Measurements from ENCODE around the gene JCAD.

The JCAD gene

GRCh38 chr10:30095631-30096422 lies 36.4 kb upstream of the JCAD start:
- no peak for DNase-seq (ENCODE audit: extremely low read depth, low read depth)
- TF ChIP-seq CTCF (IDR thresholded peaks at IDR 0.05; ENCODE audit: low read depth, low read length): no peak

- no peak for DNase-seq (ENCODE audit: extremely low read depth, low read depth)
- no peak for TF ChIP-seq CTCF (IDR thresholded peaks at IDR 0.05; ENCODE audit: low read depth, low read length)
These were observed 35.2 kb upstream of the JCAD start for GRCh38 chr10:30094601-30095000.

GRCh38 chr10:30093303-30093950 lies 34.0 kb upstream of the JCAD start:
- DNase-seq (ENCODE audit: extremely low read depth, low read depth): no peak
- TF ChIP-seq CTCF (IDR thresholded peaks at IDR 0.05; ENCODE audit: low read depth, low read length): no peak

DNA sequence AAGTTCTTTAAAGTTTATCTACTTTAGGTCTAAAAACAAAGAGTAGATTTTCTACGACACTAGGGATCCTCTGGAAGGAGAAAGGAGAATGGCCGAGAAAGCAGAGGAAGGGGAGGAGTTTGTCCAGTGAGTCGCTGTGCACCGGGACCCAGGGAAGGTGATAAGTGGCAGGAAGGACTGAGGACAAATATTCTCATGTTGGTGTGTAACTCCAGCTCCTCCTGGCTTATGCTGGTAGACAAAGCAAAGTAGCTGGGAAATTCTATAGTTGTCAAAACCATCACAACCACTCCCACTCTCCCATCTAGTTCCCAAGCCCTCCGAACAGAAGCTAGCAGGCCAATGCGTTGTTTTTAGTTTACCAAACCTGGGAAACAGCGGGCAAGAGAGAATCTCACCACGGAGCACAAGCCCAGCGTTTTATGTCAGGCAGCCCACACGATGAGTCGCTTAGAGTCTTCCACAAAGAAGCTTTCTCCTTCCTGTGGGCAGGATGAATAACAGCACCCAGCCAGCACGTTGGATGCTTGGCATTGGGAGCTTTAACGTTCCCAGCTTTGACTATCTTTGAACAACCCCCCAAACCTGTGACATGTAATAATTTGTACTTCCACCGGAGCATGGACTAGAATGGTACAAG lies 32.9 kb upstream of the JCAD start:
- no peak for TF ChIP-seq CTCF (IDR thresholded peaks at IDR 0.05; ENCODE audit: low read depth, low read length)
- DNase-seq (ENCODE audit: extremely low read depth, low read depth): no peak

DNA sequence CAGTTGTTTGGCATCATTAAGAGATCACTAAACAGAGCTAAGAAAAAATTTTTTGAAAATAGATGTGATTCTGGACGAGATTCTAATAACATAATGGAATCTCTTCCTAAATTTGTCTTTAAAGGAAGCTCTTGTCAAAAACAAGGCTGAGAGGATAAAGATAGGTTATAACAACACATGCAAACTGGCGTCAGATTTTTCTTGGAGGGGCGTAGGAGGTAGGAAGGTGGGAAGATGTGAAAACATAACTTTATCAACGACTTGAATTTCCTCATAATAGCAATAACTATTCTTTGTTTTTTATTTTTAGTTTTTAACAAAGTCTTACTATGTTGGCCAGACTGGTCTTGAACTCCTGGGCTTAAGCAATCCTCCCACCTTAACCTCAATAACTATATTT lies 31.8 kb upstream of the JCAD start:
- no peak for DNase-seq (ENCODE audit: extremely low read depth, low read depth)
- no peak for TF ChIP-seq CTCF (IDR thresholded peaks at IDR 0.05; ENCODE audit: low read depth, low read length)

DNA sequence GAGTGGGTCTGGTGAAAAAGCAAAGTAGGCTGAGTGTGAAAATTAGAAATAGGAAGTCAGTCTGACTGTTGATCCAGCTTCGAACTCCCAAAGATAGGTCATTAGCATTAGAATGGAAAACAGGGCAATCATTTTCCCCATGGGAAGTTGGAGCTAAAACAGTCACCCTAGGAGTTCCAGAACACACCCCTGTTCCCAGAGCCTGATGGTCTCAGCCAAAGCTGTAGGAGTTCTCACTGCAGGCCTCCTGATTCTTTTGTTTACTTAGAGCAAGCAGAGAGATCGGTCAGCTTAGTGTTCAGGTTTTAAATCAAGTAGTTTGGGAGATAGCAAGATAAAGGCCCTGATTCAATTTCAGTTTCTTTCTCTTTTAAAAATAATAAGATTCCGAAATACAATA lies 28.8 kb upstream of the JCAD start:
- no peak for DNase-seq (ENCODE audit: extremely low read depth, low read depth)
- no peak for TF ChIP-seq CTCF (IDR thresholded peaks at IDR 0.05; ENCODE audit: low read depth, low read length)

- DNase-seq (ENCODE audit: extremely low read depth, low read depth): no peak
- TF ChIP-seq CTCF (IDR thresholded peaks at IDR 0.05; ENCODE audit: low read depth, low read length): no peak
These were observed 24.5 kb upstream of the JCAD start for GRCh38 chr10:30083934-30084333.

Data from AG09319 (cell line).